ENCODE measurements around the gene VPS13D. TPM values are rescaled to one million over a fixed set of nuclear protein-coding genes. Genes with fewer than 3 reads are reported as not detected.

VPS13D gene
- total RNA-seq, 1 experiment from 2014 or later = 29.0 TPM

- TF ChIP-seq E2F4 (CRISPR knock-in tag; IDR thresholded peaks at IDR 0.05; ENCODE audit: borderline replicate concordance, low read depth) (no peak), ETV6 (CRISPR knock-in tag; IDR thresholded peaks at IDR 0.05) (no peak), JUN (CRISPR knock-in tag; IDR thresholded peaks at IDR 0.05) (no peak), PREB (CRISPR knock-in tag; IDR thresholded peaks at IDR 0.05; ENCODE audit: borderline replicate concordance) (no peak), GTF2I (CRISPR knock-in tag; conservative IDR thresholded peaks at IDR 0.05) (no peak), ZNF671 (CRISPR knock-in tag; IDR thresholded peaks at IDR 0.05) (no peak), ZSCAN18 (CRISPR knock-in tag; IDR thresholded peaks at IDR 0.05) (no peak), ZNF416 (CRISPR knock-in tag; IDR thresholded peaks at IDR 0.05) (no peak), GRHL2 (CRISPR knock-in tag; IDR thresholded peaks at IDR 0.05; ENCODE audit: insufficient replicate concordance, severe bottlenecking) (no peak), HMGA2 (CRISPR knock-in tag; IDR thresholded peaks at IDR 0.05) (no peak), CREB1 (CRISPR knock-in tag; IDR thresholded peaks at IDR 0.05) (no peak), NFYB (CRISPR knock-in tag; conservative IDR thresholded peaks at IDR 0.05; ENCODE audit: low read depth) (no peak)
Observed at GRCh38 chr1:12549460-12550349, 319.9 kb downstream of the VPS13D start (continued).

- Mint-ChIP-seq H3K36me3 (peaks cover 2% of the 10 kb centered on the region), H3K4me1 (peaks cover 14% of the 10 kb centered on the region), H3K4me3 (no peak overlapping the region), H3K27ac (no peak overlapping the region), H3K9me3 (peaks cover 6% of the 10 kb centered on the region), H3K27me3 (ENCODE audit: low read depth) (no peaks in the 10 kb centered on the region; the same call in 1 of the 2 replicates)
- ATAC-seq (no peak), DNase-seq (ENCODE audit: low spot score) (no peak)
- TF ChIP-seq PRDM15 (CRISPR knock-in tag; IDR thresholded peaks at IDR 0.05) (no peak), GTF2I (CRISPR knock-in tag; conservative IDR thresholded peaks at IDR 0.05) (0 out of 2 replicates have a peak, but pooled peaks have one; percentile 18)
- POLR2A ChIA-PET = no interaction called here
- CTCF ChIA-PET = no interaction called here
Observed at GRCh38 chr1:12551584-12551983, 321.8 kb downstream of the VPS13D start.

GRCh38 chr1:12552111-12552888 lies 322.5 kb downstream of the VPS13D start:
- ChIA-PET POLR2A (no interaction called here), CTCF (no interaction called here)
- Mint-ChIP-seq H3K9me3 (peaks cover 12% of the 10 kb centered on the region), H3K27me3 (ENCODE audit: low read depth) (no peaks in the 10 kb centered on the region; the same call in 1 of the 2 replicates), H3K27ac (no peak overlapping the region), H3K36me3 (peaks cover 5% of the 10 kb centered on the region), H3K4me1 (peaks cover 20% of the 10 kb centered on the region), H3K4me3 (no peak overlapping the region)
- no peak for DNase-seq (ENCODE audit: low spot score)
- no peak for ATAC-seq
- TF ChIP-seq HMGA2 (CRISPR knock-in tag; IDR thresholded peaks at IDR 0.05) (no peak), RELA (CRISPR knock-in tag; IDR thresholded peaks at IDR 0.05; ENCODE audit: borderline replicate concordance) (no peak), JUN (CRISPR knock-in tag; IDR thresholded peaks at IDR 0.05) (no peak), ELF4 (CRISPR knock-in tag; IDR thresholded peaks at IDR 0.05; ENCODE audit: low read depth) (no peak), IRF1 (CRISPR knock-in tag; IDR thresholded peaks at IDR 0.05) (no peak), ATF6 (CRISPR knock-in tag; IDR thresholded peaks at IDR 0.05) (no peak)

Data from WTC11 (cell line).